ENCODE data around the gene HYAL2.

GRCh38 chr3:50358355-50358910 is 35.9 kb upstream of the HYAL2 start:
- TF ChIP-seq CTCF (conservative IDR thresholded peaks at IDR 0.05) (no peak), EZH2 (IDR thresholded peaks at IDR 0.05; ENCODE audit: low read depth) (no peak)

All from PC-9 (cell line).